Activated CD4-positive, alpha-beta T cell treated with anti-CD3 and anti-CD28 coated beads for 24 hours (primary cell): ENCODE results near the gene CHD2.
"Not testable (repeated sequence)": the region's sequence is repeated elsewhere in the genome, so short reads cannot be mapped to it uniquely, and the experiment has no call there.

ENCODE experiments used
- DNase-seq, 2 donors: peaks; one replicate each; pipeline ENCODE4 v3.0.0-alpha.2; 2020; ENCODE audit warnings: low read depth in 2 of 2

CHD2 gene

GRCh38 chr15:93049914-93050578 is 149.9 kb downstream of the CHD2 start:
- no peak for DNase-seq

GRCh38 chr15:93050648-93051047 is 150.5 kb downstream of the CHD2 start:
- no peak for DNase-seq

GRCh38 chr15:93051236-93052089 is 151.3 kb downstream of the CHD2 start:
- DNase-seq, result no peak

- DNase-seq, result no peak
Measured at GRCh38 chr15:93052090-93052879, 152.2 kb downstream of the CHD2 start.

GRCh38 chr15:93055211-93055610 is 155.1 kb downstream of the CHD2 start:
- DNase-seq, result no peak

GRCh38 chr15:93056836-93057235 is 156.7 kb downstream of the CHD2 start:
- DNase-seq, result no peak

GRCh38 chr15:93057618-93058017 is 157.5 kb downstream of the CHD2 start:
- no peak for DNase-seq

GRCh38 chr15:93058128-93058527 is 158.0 kb downstream of the CHD2 start:
- DNase-seq, result no peak

GRCh38 chr15:93058904-93059427 is 158.8 kb downstream of the CHD2 start:
- DNase-seq, result no peak

GRCh38 chr15:93059442-93059841 is 159.3 kb downstream of the CHD2 start:
- no peak for DNase-seq

GRCh38 chr15:93060336-93061248 is 160.5 kb downstream of the CHD2 start:
- no peak for DNase-seq

GRCh38 chr15:93062628-93063261 is 162.6 kb downstream of the CHD2 start:
- not testable (repeated sequence) for DNase-seq

- no peak for DNase-seq
Measured at GRCh38 chr15:93063262-93063671, 163.1 kb downstream of the CHD2 start.

- DNase-seq, result no peak
Measured at GRCh38 chr15:93063796-93064690, 163.9 kb downstream of the CHD2 start.

- DNase-seq, result no peak
Measured at GRCh38 chr15:93065641-93066045, 165.5 kb downstream of the CHD2 start.

- no peak for DNase-seq
Measured at GRCh38 chr15:93066224-93066681, 166.1 kb downstream of the CHD2 start.

GRCh38 chr15:93066834-93067648 is 166.9 kb downstream of the CHD2 start:
- DNase-seq, result no peak

- DNase-seq, result no peak
Measured at GRCh38 chr15:93067649-93068085, 167.5 kb downstream of the CHD2 start.
